ENCODE measurements around the gene NANOS2.

- TF ChIP-seq, protein P1, sequence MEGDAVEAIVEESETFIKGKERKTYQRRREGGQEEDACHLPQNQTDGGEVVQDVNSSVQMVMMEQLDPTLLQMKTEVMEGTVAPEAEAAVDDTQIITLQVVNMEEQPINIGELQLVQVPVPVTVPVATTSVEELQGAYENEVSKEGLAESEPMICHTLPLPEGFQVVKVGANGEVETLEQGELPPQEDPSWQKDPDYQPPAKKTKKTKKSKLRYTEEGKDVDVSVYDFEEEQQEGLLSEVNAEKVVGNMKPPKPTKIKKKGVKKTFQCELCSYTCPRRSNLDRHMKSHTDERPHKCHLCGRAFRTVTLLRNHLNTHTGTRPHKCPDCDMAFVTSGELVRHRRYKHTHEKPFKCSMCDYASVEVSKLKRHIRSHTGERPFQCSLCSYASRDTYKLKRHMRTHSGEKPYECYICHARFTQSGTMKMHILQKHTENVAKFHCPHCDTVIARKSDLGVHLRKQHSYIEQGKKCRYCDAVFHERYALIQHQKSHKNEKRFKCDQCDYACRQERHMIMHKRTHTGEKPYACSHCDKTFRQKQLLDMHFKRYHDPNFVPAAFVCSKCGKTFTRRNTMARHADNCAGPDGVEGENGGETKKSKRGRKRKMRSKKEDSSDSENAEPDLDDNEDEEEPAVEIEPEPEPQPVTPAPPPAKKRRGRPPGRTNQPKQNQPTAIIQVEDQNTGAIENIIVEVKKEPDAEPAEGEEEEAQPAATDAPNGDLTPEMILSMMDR (IDR thresholded peaks at IDR 0.05; ENCODE audit: low read depth, low read length, poor library complexity, severe bottlenecking), result no peak
- no peak for TF ChIP-seq EZH2phosphoT487 (IDR thresholded peaks at IDR 0.05; ENCODE audit: borderline replicate concordance, low read length)
These were observed 10.4 kb upstream of the NANOS2 start for GRCh38 chr19:45924891-45925447.

All from DOHH2 (cell line).